NCI-H2196 (cell line): ENCODE results near the gene ID2.

Experiments used
- DNase-seq: peaks from one replicate; lab custom pipeline; 2025; ENCODE audit not compliant: unreplicated experiment; lab: John Stamatoyannopoulos, UW

ID2 gene

GRCh38 chr2:8682719-8683667 lies 1.1 kb downstream of the ID2 start:
- DNase-seq: peak; percentile 30

DNA sequence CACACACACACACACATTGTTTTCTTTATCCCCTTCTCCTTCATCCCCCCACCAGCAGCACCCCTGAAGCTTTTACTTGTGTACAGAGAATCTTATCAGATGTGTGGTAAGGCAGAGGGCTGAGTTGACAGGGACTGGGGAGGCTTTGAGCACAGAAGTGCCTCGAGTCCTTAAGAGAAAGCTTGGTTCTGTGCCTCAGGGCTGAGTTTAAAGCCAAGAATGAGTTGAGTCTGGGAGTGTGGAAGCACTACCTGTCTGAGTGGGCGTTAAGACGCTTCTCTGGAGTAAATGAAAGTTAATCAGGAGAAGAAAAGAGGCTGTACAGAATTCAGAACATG lies 2.7 kb downstream of the ID2 start:
- no peak for DNase-seq

- peak; percentile 58 for DNase-seq
Observed at GRCh38 chr2:8684878-8685696, 3.2 kb downstream of the ID2 start.

- DNase-seq: peak; percentile 75
Observed at GRCh38 chr2:8685697-8686358, 4.0 kb downstream of the ID2 start.

GRCh38 chr2:8691859-8692437 lies 10.1 kb downstream of the ID2 start:
- no peak for DNase-seq

- no peak for DNase-seq
Observed at GRCh38 chr2:8692783-8693156, 10.9 kb downstream of the ID2 start.

DNA sequence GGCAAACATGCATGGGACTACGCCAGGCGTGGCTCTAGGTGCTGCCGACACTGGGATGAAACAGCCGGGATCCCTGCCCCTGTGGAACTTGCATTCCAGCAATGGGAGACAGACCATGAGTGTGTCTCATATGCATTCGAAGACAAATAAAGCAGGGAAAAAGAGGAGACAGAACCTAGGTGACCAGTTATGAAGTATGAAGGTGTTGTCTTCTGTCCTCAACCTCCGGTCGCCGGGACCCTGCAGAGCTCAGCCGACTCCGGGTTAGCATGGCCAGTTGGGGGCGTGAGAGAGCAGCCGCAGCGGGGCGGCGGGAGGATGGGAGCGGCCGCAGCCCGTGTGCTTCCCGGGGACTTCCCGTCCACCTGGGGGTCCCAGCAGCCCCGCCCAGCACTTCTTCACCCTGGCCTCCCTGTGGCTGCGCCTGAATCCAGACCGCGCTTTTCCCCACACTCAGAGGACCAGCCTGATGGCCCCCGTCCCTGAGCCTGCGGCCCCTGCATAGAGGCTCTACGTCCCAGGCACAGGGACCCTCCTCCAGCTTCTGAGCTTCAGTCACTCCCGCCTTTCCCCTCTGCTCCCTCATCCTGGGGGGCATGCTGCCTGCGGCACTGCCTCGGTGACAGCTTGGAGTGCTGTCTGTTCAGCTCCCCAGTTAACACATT lies 11.4 kb downstream of the ID2 start:
- DNase-seq: no peak

- no peak for DNase-seq
Observed at GRCh38 chr2:8694737-8695136, 12.9 kb downstream of the ID2 start.

GRCh38 chr2:8697190-8697589 lies 15.3 kb downstream of the ID2 start:
- DNase-seq: no peak

GRCh38 chr2:8699839-8700238 lies 18.0 kb downstream of the ID2 start:
- no peak for DNase-seq

DNA sequence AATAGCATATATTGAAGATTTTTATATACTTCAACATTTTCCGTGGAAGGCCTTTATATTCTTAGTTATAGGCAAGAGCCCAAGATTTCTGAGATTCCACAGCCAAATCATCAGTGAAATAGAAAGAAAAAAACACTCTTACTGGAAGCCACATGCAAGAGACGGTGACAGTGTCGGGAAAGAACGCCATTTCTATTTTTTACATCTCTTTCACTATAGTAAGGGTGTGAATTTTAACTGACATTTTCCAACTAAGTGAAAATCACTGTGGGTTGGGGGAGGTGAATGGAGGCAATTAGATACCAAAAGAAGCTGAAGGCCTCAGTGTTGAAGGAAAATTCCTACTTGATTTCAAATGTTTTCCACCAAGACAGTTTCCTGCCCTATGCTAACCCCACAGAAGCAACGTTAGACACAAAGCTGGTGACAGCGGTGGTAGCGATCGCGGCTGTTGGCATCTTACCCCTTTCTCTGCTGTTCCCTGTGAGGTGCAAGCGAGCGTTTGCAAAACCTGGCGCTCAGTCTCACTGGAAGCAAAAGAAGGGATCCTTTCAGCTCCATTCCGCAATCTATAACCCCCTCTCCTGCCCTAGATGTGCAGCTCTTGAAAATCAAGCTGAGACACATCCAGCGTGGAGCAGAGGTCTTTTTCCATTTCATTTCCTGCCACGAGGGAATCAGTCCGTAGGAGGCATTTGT lies 20.0 kb downstream of the ID2 start:
- DNase-seq: no peak

DNA sequence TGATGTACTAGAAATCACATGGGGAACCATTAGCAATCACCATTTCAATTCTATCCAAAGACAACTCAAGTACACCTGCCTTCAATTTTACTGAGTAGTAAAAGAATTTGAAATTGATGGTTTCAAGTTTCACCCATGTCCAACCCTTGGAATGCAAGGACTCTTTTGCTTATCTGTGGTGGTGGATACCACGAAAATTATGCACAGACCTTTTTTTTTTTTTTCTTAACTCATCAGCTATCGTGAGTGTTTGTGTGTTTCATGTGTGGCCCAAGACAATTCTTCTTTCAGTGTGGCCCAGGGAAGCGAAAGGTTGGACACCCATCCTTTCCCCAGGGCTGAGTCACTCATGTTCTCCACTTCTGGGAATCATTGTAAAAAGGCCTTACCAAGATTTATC lies 23.1 kb downstream of the ID2 start:
- DNase-seq: no peak

- no peak for DNase-seq
Observed at GRCh38 chr2:8709611-8710010, 27.8 kb downstream of the ID2 start.

DNA sequence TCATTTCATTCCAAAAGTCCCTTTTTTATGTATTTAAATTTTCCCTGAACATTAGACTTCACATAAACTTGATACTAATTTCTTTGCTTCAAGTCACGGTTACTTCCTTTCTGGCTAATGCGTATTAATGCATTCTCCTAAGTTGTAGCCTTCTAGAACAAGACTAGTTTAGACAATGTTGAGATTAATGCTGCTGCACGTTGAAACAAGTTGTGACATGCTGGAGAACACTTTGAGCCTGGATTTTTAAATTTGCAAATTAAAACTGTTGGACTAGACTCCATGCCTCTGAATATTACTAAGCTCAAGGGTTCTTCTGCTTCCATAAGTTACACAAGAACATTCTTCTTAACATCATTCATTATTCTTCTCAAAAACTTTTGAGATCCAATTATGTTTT lies 29.1 kb downstream of the ID2 start:
- no peak for DNase-seq

DNA sequence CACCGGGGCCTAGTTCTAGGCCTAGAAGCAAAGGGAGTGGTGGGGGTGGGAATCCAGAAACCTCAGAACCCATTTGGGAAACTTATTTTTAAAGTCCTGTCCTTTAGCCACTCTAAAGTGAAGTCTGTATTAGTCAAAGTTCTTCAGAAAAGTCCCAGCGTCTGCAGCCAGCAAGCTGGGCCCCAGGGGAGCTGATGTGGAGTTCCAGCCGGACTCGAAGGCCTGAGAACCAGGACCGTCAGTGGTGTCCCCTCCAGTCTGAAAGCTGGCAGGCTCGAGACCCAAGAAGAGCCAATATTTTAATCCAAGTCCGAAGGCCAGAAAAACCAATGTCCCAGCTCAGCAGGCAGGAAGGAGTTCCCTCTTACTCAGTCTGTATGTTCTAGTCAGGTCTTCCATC lies 32.4 kb downstream of the ID2 start:
- no peak for DNase-seq

- no peak for DNase-seq
Observed at GRCh38 chr2:8714971-8715370, 33.1 kb downstream of the ID2 start.

- no peak for DNase-seq
Observed at GRCh38 chr2:8719528-8719927, 37.7 kb downstream of the ID2 start.

DNA sequence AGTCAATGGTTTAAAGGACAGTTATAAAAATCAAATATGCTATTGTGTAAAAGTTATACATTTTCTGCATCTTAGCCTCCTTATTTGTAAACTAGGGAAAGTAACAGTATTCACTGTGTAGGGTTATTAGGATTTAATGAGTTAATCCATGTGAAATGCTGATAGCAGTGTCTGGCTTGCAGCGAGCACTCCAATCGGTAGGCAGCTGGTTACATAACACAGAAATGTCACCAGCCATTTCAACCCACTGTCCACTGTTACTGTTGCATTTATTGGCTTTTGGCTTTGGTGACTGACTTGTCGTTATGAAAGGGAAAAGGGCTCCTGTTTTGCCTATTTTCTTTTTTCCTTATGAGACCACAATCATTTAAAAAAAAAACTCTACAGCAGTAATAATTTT lies 38.9 kb downstream of the ID2 start:
- no peak for DNase-seq

DNA sequence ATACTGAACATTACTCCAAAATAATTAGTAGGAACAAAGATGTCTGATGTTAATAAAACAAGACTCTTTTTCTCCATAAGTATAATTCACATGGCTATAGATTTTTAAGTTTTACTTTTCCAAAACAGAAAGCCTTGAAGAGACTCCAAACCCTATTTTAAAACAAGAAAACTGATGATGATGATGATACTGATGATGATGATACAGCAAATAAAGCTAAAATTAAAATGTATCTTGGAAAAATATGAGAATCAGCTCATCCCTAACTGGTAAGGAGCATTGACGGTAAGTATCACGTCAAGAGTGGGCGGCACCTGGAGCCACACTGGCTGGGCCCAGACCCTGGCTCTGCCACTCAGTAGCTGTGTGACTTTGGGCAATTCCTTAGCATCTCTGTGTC lies 39.6 kb downstream of the ID2 start:
- DNase-seq: no peak

- DNase-seq: no peak
Observed at GRCh38 chr2:8722986-8723385, 41.1 kb downstream of the ID2 start.
